Ishikawa (cell line): ENCODE data around the gene NUP107.
A peak's percentile ranks its signal among the peaks of the same experiment; 100 is the strongest.

ENCODE experiments used
- CEBPB ChIP-seq: IDR thresholded peaks from 2 replicates; pipeline ENCODE4 v1.6.1; 2012
- CREB1 ChIP-seq: IDR thresholded peaks from 2 replicates; pipeline ENCODE4 v1.6.1; 2012; ENCODE audit warnings: low read depth
- EGR1 ChIP-seq: IDR thresholded peaks from 2 replicates; pipeline ENCODE4 v1.6.1; 2012
- EP300 ChIP-seq: IDR thresholded peaks from 2 replicates; pipeline ENCODE4 v1.6.1; 2012; ENCODE audit warnings: borderline replicate concordance
- FOXM1 ChIP-seq: IDR thresholded peaks from 2 replicates; pipeline ENCODE4 v1.6.1; 2012; ENCODE audit warnings: low read depth, borderline replicate concordance
- NFIC ChIP-seq: IDR thresholded peaks from 2 replicates; pipeline ENCODE4 v1.6.1; 2012
- RAD21 ChIP-seq: IDR thresholded peaks from 2 replicates; pipeline ENCODE4 v1.6.1; 2012; ENCODE audit warnings: low read depth
- TAF1 ChIP-seq: IDR thresholded peaks from 2 replicates; pipeline ENCODE4 v1.6.1; 2012; ENCODE audit warnings: low read depth, mild to moderate bottlenecking
- TCF12 ChIP-seq: IDR thresholded peaks from 2 replicates; pipeline ENCODE4 v1.6.1; 2012; ENCODE audit warnings: low read depth
- TEAD4 ChIP-seq: IDR thresholded peaks from 2 replicates; pipeline ENCODE4 v1.6.1; 2012
- YY1 ChIP-seq: IDR thresholded peaks from 2 replicates; pipeline ENCODE4 v1.6.1; 2012; ENCODE audit warnings: low read depth
- ZBTB7A ChIP-seq: IDR thresholded peaks from 2 replicates; pipeline ENCODE4 v1.6.1; 2012; ENCODE audit warnings: low read depth
- TF ChIP-seq, protein P1 (sequence below): IDR thresholded peaks from 2 replicates; pipeline ENCODE4 v1.6.1; 2012; ENCODE audit warnings: low read depth, mild to moderate bottlenecking
- TF ChIP-seq, protein P2 (sequence below): IDR thresholded peaks from 2 replicates; pipeline ENCODE4 v1.6.1; 2012
- TF ChIP-seq, protein P3 (sequence below): IDR thresholded peaks from 2 replicates; pipeline ENCODE4 v1.6.1; 2012

Gene NUP107

DNA sequence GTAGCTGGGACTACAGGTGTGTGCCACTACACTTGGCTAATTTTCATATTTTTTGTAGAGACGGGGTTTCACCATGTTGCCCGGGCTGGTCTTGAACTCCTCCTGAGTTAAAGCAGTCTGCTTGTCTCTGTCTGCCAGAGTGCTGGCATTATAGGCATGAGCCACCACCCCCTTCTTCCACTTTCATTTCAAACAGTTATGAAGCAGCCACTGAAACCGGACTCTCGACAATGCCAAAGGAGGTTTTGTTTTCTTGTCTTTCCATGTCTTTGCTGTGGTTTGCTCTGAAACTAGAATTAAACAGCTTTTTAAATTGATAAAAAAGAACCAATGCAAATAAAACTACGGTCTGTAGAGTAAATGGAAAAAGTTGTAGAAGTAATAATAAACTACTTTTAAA, 45.6 kb upstream of the NUP107 start:
- TF ChIP-seq YY1 (no peak), EGR1 (no peak), NFIC (no peak), CREB1 (no peak), CEBPB (no peak)
- TF ChIP-seq, protein P1, sequence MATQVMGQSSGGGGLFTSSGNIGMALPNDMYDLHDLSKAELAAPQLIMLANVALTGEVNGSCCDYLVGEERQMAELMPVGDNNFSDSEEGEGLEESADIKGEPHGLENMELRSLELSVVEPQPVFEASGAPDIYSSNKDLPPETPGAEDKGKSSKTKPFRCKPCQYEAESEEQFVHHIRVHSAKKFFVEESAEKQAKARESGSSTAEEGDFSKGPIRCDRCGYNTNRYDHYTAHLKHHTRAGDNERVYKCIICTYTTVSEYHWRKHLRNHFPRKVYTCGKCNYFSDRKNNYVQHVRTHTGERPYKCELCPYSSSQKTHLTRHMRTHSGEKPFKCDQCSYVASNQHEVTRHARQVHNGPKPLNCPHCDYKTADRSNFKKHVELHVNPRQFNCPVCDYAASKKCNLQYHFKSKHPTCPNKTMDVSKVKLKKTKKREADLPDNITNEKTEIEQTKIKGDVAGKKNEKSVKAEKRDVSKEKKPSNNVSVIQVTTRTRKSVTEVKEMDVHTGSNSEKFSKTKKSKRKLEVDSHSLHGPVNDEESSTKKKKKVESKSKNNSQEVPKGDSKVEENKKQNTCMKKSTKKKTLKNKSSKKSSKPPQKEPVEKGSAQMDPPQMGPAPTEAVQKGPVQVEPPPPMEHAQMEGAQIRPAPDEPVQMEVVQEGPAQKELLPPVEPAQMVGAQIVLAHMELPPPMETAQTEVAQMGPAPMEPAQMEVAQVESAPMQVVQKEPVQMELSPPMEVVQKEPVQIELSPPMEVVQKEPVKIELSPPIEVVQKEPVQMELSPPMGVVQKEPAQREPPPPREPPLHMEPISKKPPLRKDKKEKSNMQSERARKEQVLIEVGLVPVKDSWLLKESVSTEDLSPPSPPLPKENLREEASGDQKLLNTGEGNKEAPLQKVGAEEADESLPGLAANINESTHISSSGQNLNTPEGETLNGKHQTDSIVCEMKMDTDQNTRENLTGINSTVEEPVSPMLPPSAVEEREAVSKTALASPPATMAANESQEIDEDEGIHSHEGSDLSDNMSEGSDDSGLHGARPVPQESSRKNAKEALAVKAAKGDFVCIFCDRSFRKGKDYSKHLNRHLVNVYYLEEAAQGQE = no peak
- TF ChIP-seq, protein P2, sequence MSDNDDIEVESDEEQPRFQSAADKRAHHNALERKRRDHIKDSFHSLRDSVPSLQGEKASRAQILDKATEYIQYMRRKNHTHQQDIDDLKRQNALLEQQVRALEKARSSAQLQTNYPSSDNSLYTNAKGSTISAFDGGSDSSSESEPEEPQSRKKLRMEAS = no peak

DNA sequence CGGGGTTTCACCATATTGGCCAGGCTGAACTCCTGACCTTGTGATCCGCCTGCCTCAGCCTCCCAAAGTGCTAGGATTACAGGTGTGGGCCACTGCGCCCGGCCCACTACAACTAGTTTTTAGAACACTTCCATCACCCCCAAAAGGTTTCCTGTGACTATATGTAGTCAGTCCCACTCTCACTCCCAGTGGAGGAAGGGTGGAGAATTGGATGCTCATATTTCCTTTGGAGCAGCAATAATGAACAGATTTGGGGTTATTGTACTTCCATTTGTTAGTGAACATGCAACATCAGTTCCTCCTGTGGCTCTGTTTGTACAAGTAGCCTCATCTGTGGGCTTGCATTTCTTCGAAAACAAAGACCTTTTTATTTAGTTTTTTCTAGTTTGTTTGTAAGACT, 40.3 kb upstream of the NUP107 start:
- TF ChIP-seq ZBTB7A (no peak), TEAD4 (no peak), YY1 (no peak), CREB1 (no peak), EP300 (no peak), FOXM1 (no peak), TAF1 (no peak), NFIC (no peak)
- TF ChIP-seq, protein P2 = no peak

DNA sequence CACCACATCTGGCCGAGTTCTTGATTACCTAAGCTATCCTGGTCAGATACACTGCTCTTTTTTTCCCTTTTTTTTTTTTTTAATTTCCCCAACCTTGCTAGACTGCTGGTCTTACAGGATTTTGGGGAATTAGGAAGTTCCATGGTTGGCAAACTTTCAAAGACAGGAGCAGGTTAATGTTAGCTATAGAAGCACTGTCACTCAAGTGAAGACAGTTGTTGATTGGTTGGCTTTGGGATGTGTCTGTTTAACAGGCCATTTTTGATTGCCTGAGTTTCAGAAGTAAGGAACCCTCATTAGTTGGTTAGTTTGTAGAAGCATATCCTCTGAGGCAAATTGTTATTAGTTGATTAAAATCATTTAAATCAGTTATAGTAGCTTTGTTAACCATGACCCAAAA, 39.3 kb upstream of the NUP107 start:
- TF ChIP-seq TAF1 (no peak), NFIC (no peak), CEBPB (no peak), ZBTB7A (no peak), YY1 (no peak), RAD21 (no peak)
- TF ChIP-seq, protein P3, sequence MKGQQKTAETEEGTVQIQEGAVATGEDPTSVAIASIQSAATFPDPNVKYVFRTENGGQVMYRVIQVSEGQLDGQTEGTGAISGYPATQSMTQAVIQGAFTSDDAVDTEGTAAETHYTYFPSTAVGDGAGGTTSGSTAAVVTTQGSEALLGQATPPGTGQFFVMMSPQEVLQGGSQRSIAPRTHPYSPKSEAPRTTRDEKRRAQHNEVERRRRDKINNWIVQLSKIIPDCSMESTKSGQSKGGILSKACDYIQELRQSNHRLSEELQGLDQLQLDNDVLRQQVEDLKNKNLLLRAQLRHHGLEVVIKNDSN = no peak

DNA sequence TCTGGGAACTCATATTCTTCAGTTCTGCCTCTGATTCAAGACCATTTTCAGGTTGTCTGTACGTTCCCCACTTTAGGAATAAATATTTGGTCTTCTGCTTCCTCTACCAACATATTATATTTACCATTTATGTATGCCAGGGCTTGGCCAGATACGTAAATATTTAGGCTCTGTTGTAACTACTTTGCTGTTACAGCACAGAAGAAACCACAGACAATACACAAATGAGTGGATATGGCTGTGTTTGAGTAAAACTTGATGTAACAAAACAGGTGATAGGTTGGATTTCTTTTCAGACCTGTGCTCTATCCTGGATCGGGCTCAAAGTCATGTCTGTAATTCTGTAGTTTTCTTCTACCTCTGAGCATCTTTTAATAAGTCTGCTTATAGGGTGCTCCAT, 38.6 kb upstream of the NUP107 start:
- TF ChIP-seq, protein P3 = no peak
- TF ChIP-seq FOXM1 = no peak
- TF ChIP-seq NFIC = no peak
- no peak for TF ChIP-seq CEBPB
- TF ChIP-seq CREB1 = no peak
- TF ChIP-seq, protein P1 = no peak
- TF ChIP-seq, protein P2 = no peak
- TF ChIP-seq ZBTB7A = no peak
- TF ChIP-seq EP300 = no peak
- TF ChIP-seq YY1 = no peak
- TF ChIP-seq RAD21 = no peak
- TF ChIP-seq TAF1 = no peak
- TF ChIP-seq TCF12 = no peak
- no peak for TF ChIP-seq EGR1
- TF ChIP-seq TEAD4 = no peak

DNA sequence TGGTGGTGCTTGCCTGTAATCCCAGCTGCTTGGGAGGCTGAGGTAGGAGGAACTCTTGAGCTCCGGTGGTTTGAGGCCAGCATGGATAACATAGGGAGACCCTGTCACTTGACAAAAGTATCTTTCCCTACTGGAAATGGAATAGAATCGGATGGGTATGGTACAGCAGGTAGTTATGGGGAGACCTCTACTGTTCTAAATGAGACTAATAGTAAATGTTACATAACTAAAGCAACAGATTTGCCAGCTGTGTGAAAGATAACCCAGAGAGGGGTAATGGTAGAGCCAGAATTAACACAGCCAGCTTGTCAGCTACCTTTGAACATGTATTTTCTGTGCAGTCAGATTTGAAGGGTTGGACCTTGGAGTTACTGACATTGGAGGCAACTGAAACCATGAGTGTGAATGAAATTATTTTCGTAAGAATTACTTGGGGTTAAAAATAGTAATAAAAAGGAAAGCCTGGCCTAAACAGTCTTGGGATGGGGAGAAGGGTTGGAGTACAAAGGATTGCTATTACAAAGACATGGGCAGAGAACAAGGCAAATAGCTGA, 21.7 kb upstream of the NUP107 start:
- TF ChIP-seq RAD21 (0 out of 2 replicates have a peak, but pooled peaks have one; percentile 8), TAF1 (no peak)

DNA sequence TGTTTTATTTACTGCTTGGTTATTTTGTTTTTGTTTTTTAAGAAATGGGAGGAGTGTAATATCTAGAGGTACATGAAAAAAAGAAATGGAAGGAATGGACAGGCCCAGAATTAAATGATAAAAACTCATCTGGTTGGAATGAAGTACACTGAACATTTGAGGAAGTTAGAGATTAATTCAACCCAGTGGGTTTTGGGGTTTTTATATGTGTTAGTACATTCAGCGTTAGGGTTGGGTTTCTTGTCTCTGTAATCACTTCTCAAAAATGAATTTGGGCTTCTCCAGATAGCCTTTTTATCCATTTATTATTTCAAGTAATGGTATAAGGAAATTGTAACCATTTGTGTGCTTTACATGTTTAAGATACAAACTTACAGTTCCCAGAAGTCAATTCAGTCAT, 19.5 kb upstream of the NUP107 start:
- TF ChIP-seq ZBTB7A (no peak), TEAD4 (no peak), EP300 (no peak), TAF1 (no peak), CREB1 (no peak), FOXM1 (no peak), EGR1 (no peak), RAD21 (no peak), NFIC (no peak), CEBPB (no peak)
- TF ChIP-seq, protein P3 = no peak
- TF ChIP-seq, protein P2 = no peak
